HL-60 (cell line): ENCODE measurements around the gene FASN.
A peak's percentile ranks its signal among the peaks of the same experiment; 100 is the strongest.

Experiments
- DNase-seq, 2 experiments: peaks; one replicate each; pipeline ENCODE4 v3.0.0-alpha.2; 2010 to 2020; ENCODE audit warnings: low read depth in 1 of 2, low spot score in 1 of 2
- H3K27ac ChIP-seq: fragments of 250-450 bp; sonication (Bioruptor Pico); replicated peaks from 2 replicates; pipeline ENCODE4 v1.5.1; 2020; ENCODE audit warnings: mild to moderate bottlenecking, moderate library complexity
- H3K27me3 ChIP-seq: fragments of 250-450 bp; sonication (Bioruptor Pico); 2 replicates; pipeline ENCODE4 v1.5.1; 2021; ENCODE audit warnings: mild to moderate bottlenecking, moderate library complexity; ENCODE audit not compliant: insufficient read depth, poor library complexity, severe bottlenecking
- H3K4me3 ChIP-seq: replicated peaks from 2 replicates; pipeline ENCODE4 v1.5.1; 2011; ENCODE audit warnings: mild to moderate bottlenecking, control low read depth, low read length; ENCODE audit not compliant: insufficient read depth
- GABPA ChIP-seq: IDR thresholded peaks from 2 replicates; pipeline ENCODE4 v1.6.1; 2012; ENCODE audit warnings: low read depth
- POLR2AphosphoS5 ChIP-seq: IDR thresholded peaks from 2 replicates; pipeline ENCODE4 v1.6.1; 2012; ENCODE audit warnings: low read depth
- SPI1 ChIP-seq: IDR thresholded peaks from 2 replicates; pipeline ENCODE4 v1.6.1; 2012; ENCODE audit warnings: low read depth, mild to moderate bottlenecking, borderline replicate concordance
- TF ChIP-seq, protein P1 (sequence below): IDR thresholded peaks from 2 replicates; pipeline ENCODE4 v1.6.1; 2012; ENCODE audit warnings: low read depth; ENCODE audit not compliant: insufficient replicate concordance
- TF ChIP-seq, protein P2 (sequence below): IDR thresholded peaks from one replicate; pipeline ENCODE4 v1.5.1; 2011; ENCODE audit warnings: low read length, control low read depth, inconsistent platforms; ENCODE audit not compliant: insufficient read depth

The FASN gene

DNA sequence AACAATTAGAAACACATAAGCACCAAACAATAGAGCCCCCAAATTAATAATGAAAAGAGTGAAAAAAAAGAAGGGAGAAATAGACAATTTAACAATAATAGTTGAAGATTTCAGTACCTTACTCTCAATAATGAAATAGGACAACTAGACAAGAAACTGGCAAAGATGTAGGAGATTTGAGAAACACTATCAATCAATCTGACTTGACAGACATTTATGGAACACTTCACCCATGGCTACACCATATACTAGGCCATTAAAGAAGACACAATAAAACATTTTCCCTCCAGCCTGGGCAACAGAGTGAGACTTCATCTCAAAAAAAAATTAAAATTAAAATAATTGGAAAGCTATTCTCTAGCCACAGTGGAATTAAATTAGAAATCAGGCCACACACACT is 27.4 kb downstream of the FASN start:
- Histone ChIP-seq H3K4me3 (no peak overlapping the region), H3K27ac (no peak overlapping the region), H3K27me3 (no peaks in the 10 kb centered on the region)
- no peak for TF ChIP-seq POLR2AphosphoS5
- TF ChIP-seq, protein P1, sequence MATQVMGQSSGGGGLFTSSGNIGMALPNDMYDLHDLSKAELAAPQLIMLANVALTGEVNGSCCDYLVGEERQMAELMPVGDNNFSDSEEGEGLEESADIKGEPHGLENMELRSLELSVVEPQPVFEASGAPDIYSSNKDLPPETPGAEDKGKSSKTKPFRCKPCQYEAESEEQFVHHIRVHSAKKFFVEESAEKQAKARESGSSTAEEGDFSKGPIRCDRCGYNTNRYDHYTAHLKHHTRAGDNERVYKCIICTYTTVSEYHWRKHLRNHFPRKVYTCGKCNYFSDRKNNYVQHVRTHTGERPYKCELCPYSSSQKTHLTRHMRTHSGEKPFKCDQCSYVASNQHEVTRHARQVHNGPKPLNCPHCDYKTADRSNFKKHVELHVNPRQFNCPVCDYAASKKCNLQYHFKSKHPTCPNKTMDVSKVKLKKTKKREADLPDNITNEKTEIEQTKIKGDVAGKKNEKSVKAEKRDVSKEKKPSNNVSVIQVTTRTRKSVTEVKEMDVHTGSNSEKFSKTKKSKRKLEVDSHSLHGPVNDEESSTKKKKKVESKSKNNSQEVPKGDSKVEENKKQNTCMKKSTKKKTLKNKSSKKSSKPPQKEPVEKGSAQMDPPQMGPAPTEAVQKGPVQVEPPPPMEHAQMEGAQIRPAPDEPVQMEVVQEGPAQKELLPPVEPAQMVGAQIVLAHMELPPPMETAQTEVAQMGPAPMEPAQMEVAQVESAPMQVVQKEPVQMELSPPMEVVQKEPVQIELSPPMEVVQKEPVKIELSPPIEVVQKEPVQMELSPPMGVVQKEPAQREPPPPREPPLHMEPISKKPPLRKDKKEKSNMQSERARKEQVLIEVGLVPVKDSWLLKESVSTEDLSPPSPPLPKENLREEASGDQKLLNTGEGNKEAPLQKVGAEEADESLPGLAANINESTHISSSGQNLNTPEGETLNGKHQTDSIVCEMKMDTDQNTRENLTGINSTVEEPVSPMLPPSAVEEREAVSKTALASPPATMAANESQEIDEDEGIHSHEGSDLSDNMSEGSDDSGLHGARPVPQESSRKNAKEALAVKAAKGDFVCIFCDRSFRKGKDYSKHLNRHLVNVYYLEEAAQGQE: no peak
- TF ChIP-seq, protein P2, sequence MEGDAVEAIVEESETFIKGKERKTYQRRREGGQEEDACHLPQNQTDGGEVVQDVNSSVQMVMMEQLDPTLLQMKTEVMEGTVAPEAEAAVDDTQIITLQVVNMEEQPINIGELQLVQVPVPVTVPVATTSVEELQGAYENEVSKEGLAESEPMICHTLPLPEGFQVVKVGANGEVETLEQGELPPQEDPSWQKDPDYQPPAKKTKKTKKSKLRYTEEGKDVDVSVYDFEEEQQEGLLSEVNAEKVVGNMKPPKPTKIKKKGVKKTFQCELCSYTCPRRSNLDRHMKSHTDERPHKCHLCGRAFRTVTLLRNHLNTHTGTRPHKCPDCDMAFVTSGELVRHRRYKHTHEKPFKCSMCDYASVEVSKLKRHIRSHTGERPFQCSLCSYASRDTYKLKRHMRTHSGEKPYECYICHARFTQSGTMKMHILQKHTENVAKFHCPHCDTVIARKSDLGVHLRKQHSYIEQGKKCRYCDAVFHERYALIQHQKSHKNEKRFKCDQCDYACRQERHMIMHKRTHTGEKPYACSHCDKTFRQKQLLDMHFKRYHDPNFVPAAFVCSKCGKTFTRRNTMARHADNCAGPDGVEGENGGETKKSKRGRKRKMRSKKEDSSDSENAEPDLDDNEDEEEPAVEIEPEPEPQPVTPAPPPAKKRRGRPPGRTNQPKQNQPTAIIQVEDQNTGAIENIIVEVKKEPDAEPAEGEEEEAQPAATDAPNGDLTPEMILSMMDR: no peak
- TF ChIP-seq GABPA: no peak
- no peak for TF ChIP-seq SPI1
- no peak for DNase-seq

DNA sequence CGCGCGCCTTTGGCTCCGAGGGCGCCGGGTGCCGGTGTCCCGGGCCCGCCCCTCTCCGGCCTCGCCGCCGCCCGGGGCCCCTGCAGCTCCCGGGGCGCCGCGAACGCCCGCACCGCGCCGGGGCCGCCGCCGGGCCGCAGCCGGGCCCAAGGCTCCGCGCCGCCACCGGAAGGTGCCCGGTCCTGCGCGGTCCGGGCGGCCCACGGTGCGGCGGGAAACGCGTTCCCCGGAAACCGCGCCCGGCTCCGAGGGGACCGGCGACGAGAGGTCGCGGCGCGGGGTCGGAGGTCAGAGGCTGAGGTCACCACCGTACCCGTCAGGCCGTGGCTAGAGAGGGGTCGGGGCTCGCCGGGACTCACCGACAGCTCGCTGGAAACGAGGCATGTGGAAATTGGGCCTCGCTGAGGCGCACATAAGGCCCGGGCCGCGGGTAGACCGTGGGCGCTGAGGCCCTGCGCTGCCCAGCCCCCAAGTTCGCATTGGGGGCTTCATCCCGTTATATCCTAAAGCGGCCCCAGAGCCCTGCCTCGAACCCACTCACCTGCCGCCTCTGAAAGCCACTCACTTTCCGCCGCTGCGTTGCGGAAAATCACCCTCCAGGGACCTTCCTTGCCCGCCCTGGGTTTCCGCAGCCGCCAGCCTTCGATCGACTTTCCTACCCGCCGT is 32.3 kb downstream of the FASN start, which contains the start of gene DUS1L:
DUS1L (minus strand) TSS at position 167 of the 666 bp plus-strand sequence. CDS start 745 bp downstream, outside the sequence.
- Histone ChIP-seq H3K4me3 (peak within 1 kb of the TSS; percentile 96), H3K27ac (peak within 1 kb of the TSS; percentile 76), H3K27me3 (no peaks in the 10 kb centered on the region)
- TF ChIP-seq, protein P2: no peak
- peak; percentile 71 for TF ChIP-seq POLR2AphosphoS5
- TF ChIP-seq GABPA: peak; percentile 96
- TF ChIP-seq, protein P1: no peak
- TF ChIP-seq SPI1: no peak
- DNase-seq: peak in 1 of 2 experiments; percentile 50

DNA sequence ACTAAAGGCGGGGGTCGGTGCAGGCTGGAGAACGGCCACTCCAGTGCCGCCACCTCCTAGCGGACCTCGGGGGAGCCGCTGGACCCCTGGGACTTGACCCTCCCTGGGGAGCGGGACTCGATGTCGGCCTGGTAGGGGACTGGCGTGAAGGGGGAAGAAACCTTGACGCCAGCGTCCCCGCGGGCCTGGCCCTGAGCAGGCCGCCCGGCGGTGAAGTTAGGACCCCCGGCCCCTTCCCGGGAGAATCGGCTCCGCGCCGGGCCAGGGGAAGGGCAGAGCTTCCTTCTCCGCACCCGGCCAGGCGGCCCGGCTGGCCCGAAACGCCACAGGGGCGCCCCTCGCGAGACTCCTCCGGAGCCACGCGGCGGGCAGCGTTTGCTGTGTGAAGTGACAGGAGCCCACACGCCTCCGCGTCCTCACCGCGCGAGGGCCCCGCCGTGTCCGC is 32.8 kb downstream of the FASN start:
- no peak for TF ChIP-seq POLR2AphosphoS5
- H3K27ac ChIP-seq: peak overlapping the region; percentile 76
- H3K4me3 ChIP-seq: peak overlapping the region; percentile 96
- H3K27me3 ChIP-seq: no peaks in the 10 kb centered on the region
- no peak for DNase-seq

DNA sequence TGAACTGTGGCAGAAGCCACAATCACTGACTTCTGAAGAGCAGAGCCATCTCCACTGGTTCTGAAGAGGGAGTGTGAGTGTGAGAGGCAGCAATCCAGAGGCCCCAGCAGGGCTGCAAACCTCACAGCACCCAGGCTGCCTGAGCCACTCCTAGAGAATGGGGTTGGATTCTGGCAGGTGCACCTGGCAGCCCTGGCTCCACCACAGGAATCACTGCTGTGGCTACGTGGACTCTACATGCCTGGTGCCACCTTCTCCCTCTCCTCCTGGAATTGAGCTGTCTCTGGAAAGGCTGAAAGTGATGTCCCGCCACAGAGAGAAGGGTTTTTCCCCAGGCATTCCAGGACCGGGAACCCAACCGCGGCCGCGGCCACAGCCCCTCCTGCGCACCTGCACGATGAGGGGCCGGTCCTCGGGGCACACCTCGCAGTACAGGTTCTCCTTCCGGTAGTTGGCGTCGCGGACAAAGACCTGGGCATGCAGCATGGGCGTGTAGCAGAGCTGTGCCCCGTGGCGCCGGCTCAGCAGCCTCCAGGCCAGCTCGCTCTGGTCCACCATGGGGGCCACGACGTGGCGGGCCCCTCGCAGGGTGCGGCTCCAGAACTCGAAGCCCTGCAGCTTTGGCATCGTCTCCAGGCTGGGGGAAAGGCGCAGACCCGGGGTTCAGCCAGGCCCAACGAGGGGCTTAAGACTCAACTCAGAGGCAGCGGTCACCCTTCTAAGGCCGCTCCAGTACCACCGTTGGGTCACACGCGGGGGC is 33.4 kb downstream of the FASN start:
- TF ChIP-seq, protein P1: no peak
- Histone ChIP-seq H3K27me3 (no peaks in the 10 kb centered on the region), H3K4me3 (peak overlapping the region; percentile 96), H3K27ac (peak overlapping the region; percentile 76)
- no peak for DNase-seq
